Endothelial cell of umbilical vein (primary cell): Measurements from ENCODE around the gene ONECUT2. TPM values are rescaled to one million over a fixed set of nuclear protein-coding genes. Genes with fewer than 3 reads are reported as not detected.

ENCODE experiments used
- BruUV-seq: library from RNA; stranded (reverse); fragments of 400-500 nt; replicated peaks from 2 replicates; lab custom pipeline; 2021; lab: Mats Ljungman, UMichigan
- CTCF ChIA-PET: fragments of 300-600, 350-600 bp; sonication (Branson Sonifier 250); formaldehyde crosslinking; loops from one replicate; lab custom pipeline; 2021; ENCODE audit warnings: antibody characterized with exemption, inconsistent platforms; lab: Charles Lee
- POLR2A ChIA-PET: fragments of 300-600, 350-600 bp; sonication (Branson Sonifier 250); formaldehyde crosslinking; loops from one replicate; lab custom pipeline; 2021; ENCODE audit warnings: antibody characterized with exemption, inconsistent platforms; lab: Charles Lee
- DNase-seq: peaks from one replicate; pipeline ENCODE4 v3.0.0-alpha.2; 2011; ENCODE audit warnings: low read depth, low spot score
- FAIRE-seq: peaks from 2 replicates; lab custom pipeline; 2011; peaks lifted over from hg19 to GRCh38; lab: Jason Lieb, UNC
- H2AFZ ChIP-seq: 2 replicates; pipeline ENCODE4 v1.6.0; 2012; ENCODE audit warnings: low read depth, low read length, control low read depth, inconsistent platforms
- H3K27ac ChIP-seq: 2 replicates; pipeline ENCODE4 v1.5.1; 2011; ENCODE audit warnings: low read depth, mild to moderate bottlenecking, control low read depth, low read length, moderate library complexity; ENCODE audit not compliant: insufficient read depth
- H3K27me3 ChIP-seq, 2 experiments: 2 replicates each; pipeline versions ENCODE4 v1.6.0 to v1.6.1; 2011; ENCODE audit warnings: low read length in 2 of 2, mixed read lengths in 1 of 2; ENCODE audit not compliant: control insufficient read depth in 2 of 2, insufficient read depth in 2 of 2
- H3K36me3 ChIP-seq, 2 experiments: 2 replicates in 1 of 2; 3 replicates in 1 of 2; pipeline ENCODE4 v1.5.1; 2011; ENCODE audit warnings: low read length in 2 of 2, mild to moderate bottlenecking in 1 of 2, moderate library complexity in 1 of 2; ENCODE audit not compliant: control insufficient read depth in 2 of 2, insufficient read depth in 2 of 2; ENCODE audit errors: extremely low read depth in 1 of 2
- H3K4me1 ChIP-seq: 3 replicates; pipeline ENCODE4 v1.5.1; 2011; ENCODE audit warnings: mild to moderate bottlenecking, low read length; ENCODE audit not compliant: control insufficient read depth, insufficient read depth; ENCODE audit errors: extremely low read depth
- H3K4me2 ChIP-seq: 2 replicates; pipeline ENCODE4 v1.6.1; 2011; ENCODE audit warnings: low read length, control low read depth, mixed read lengths; ENCODE audit not compliant: insufficient read depth
- H3K4me3 ChIP-seq, 3 experiments: fragments of 200-600 bp in 1 of 3; sonication (generic), shearing (Covaris generic) in 1 of 3; replicated peaks in 1 of 3; 2 replicates each; pipeline ENCODE4 v1.5.1; 2011 to 2016; ENCODE audit warnings: control low read depth in 3 of 3, low read length in 3 of 3, mild to moderate bottlenecking in 2 of 3, inconsistent platforms in 1 of 3, low read depth in 1 of 3, moderate library complexity in 1 of 3; ENCODE audit not compliant: insufficient read depth in 1 of 3
- H3K79me2 ChIP-seq: 2 replicates; pipeline ENCODE4 v1.6.0; 2012; ENCODE audit warnings: low read length, inconsistent platforms; ENCODE audit not compliant: control insufficient read depth, insufficient read depth
- H3K9ac ChIP-seq: replicated peaks from 2 replicates; pipeline ENCODE3; 2011; ENCODE audit warnings: low read length, control low read depth; ENCODE audit not compliant: insufficient read depth; ENCODE audit errors: extremely low read depth
- H3K9me1 ChIP-seq: replicated peaks from 3 replicates; pipeline ENCODE4 v1.6.0; 2011; ENCODE audit warnings: mild to moderate bottlenecking, low read length; ENCODE audit not compliant: control insufficient read depth, insufficient read depth; ENCODE audit errors: extremely low read depth
- H3K9me3 ChIP-seq: replicated peaks from 2 replicates; pipeline ENCODE4 v1.5.1; 2012; ENCODE audit warnings: low read length, inconsistent platforms; ENCODE audit not compliant: control insufficient read depth, insufficient read depth
- H4K20me1 ChIP-seq: replicated peaks from 2 replicates; pipeline ENCODE3; 2011; ENCODE audit warnings: mild to moderate bottlenecking, low read length; ENCODE audit not compliant: control insufficient read depth, insufficient read depth; ENCODE audit errors: extremely low read depth
- EZH2 ChIP-seq: IDR thresholded peaks from 2 replicates; pipeline ENCODE4 v1.6.1; 2012; ENCODE audit warnings: borderline replicate concordance, low read depth, mild to moderate bottlenecking, moderate library complexity, low read length, inconsistent platforms; ENCODE audit not compliant: severe bottlenecking
- FOS ChIP-seq: IDR thresholded peaks from 2 replicates; pipeline ENCODE4 v1.6.1; 2011; ENCODE audit warnings: mild to moderate bottlenecking, low read length, moderate library complexity, borderline replicate concordance; ENCODE audit not compliant: insufficient read depth
- GATA2 ChIP-seq: IDR thresholded peaks from 2 replicates; pipeline ENCODE4 v1.7.0; 2011; ENCODE audit warnings: low read depth, mild to moderate bottlenecking, moderate library complexity, mixed read lengths, low read length; ENCODE audit not compliant: insufficient read length, insufficient read depth
- JUN ChIP-seq: IDR thresholded peaks from 2 replicates; pipeline ENCODE4 v1.6.1; 2011; ENCODE audit warnings: borderline replicate concordance, low read depth; ENCODE audit not compliant: insufficient read length, insufficient read depth
- MYC ChIP-seq: IDR thresholded peaks from one replicate; pipeline ENCODE4 v1.6.1; 2011; ENCODE audit warnings: mild to moderate bottlenecking, low read depth, low read length
- POLR2A ChIP-seq: IDR thresholded peaks from 2 replicates; pipeline ENCODE4 v1.6.1; 2012; ENCODE audit warnings: low read depth, mild to moderate bottlenecking, control low read depth, low read length
- POLR2AphosphoS5 ChIP-seq: IDR thresholded peaks from 2 replicates; pipeline ENCODE4 v1.6.1; 2012; ENCODE audit warnings: low read depth, mild to moderate bottlenecking, control low read depth, low read length, moderate library complexity; ENCODE audit not compliant: insufficient read depth
- dilution Hi-C: fragments of 300-500 bp; cut with MboI; formaldehyde crosslinking; loops from one replicate; pipeline ENCODE4 v1.15.0; 2019; ENCODE audit warnings: low sequenced_read_pairs; ENCODE audit not compliant: extremely low pct_ligation_motif_present
- intact Hi-C: fragments of 100-400 bp; cut with micrococcal nuclease; formaldehyde crosslinking; loops from one replicate; pipeline ENCODE4 v1.10.0; 2022
- polyA plus RNA-seq, 4 experiments: library from polyadenylated mRNA; depleted of rRNA in 3 of 4; stranded (reverse) in 3 of 4; unstranded in 1 of 4; fragments of >200 nt; gene quantifications; 2 replicates each; pipeline versions ENCODE4 v1.2.1 to v1.2.3, GENCODE V29; 2011 to 2012; ENCODE audit warnings: missing spikeins in 1 of 4
- total RNA-seq: library from RNA; stranded (reverse); gene quantifications from 2 replicates; pipeline ENCODE4 v1.2.3, GENCODE V29; 2021
- TF ChIP-seq, protein P1 (sequence below): IDR thresholded peaks from 2 replicates; pipeline ENCODE4 v1.6.1; 2011; ENCODE audit not compliant: insufficient read depth, insufficient read length
- TF ChIP-seq, protein P2 (sequence below), 2 donors: IDR thresholded peaks; 1 replicate in 1 of 2; 2 replicates in 1 of 2; pipeline ENCODE4 v1.5.1; 2011; ENCODE audit warnings: low read length in 2 of 2, mild to moderate bottlenecking in 2 of 2, moderate library complexity in 2 of 2, control low read depth in 1 of 2, inconsistent platforms in 1 of 2, low read depth in 1 of 2; ENCODE audit not compliant: insufficient read depth in 1 of 2; ENCODE audit errors: extremely low read depth in 1 of 2

The ONECUT2 gene
- total and polyA plus RNA-seq, 2 donors (not counting 3 experiments of a cell fraction or from before 2014, with no cell fraction given), result 0.01 to 0.62 TPM

DNA sequence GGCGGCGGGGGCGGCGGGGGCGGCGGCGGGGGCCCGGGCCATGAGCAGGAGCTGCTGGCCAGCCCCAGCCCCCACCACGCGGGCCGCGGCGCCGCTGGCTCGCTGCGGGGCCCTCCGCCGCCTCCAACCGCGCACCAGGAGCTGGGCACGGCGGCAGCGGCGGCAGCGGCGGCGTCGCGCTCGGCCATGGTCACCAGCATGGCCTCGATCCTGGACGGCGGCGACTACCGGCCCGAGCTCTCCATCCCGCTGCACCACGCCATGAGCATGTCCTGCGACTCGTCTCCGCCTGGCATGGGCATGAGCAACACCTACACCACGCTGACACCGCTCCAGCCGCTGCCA, 644 bp downstream of the ONECUT2 start:
- FAIRE-seq (no peak), DNase-seq (no peak)
- BruUV-seq, result no TSS peak
- H3K27me3 ChIP-seq, result peaks cover 87 to 92% of the 10 kb centered on the region in 2 experiments
- TF ChIP-seq, protein P1, sequence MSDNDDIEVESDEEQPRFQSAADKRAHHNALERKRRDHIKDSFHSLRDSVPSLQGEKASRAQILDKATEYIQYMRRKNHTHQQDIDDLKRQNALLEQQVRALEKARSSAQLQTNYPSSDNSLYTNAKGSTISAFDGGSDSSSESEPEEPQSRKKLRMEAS, result no peak
- TF ChIP-seq POLR2AphosphoS5, result no peak
- TF ChIP-seq FOS, result no peak
- TF ChIP-seq GATA2, result no peak
- no peak for TF ChIP-seq POLR2A
- TF ChIP-seq, protein P2, sequence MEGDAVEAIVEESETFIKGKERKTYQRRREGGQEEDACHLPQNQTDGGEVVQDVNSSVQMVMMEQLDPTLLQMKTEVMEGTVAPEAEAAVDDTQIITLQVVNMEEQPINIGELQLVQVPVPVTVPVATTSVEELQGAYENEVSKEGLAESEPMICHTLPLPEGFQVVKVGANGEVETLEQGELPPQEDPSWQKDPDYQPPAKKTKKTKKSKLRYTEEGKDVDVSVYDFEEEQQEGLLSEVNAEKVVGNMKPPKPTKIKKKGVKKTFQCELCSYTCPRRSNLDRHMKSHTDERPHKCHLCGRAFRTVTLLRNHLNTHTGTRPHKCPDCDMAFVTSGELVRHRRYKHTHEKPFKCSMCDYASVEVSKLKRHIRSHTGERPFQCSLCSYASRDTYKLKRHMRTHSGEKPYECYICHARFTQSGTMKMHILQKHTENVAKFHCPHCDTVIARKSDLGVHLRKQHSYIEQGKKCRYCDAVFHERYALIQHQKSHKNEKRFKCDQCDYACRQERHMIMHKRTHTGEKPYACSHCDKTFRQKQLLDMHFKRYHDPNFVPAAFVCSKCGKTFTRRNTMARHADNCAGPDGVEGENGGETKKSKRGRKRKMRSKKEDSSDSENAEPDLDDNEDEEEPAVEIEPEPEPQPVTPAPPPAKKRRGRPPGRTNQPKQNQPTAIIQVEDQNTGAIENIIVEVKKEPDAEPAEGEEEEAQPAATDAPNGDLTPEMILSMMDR (IDR thresholded peaks at IDR 0.05; ENCODE audit: extremely low read depth in 1 of 2, insufficient read depth in 1 of 2, low read depth in 1 of 2, low read length in 2 of 2), result no peak
- TF ChIP-seq EZH2, result no peak
- TF ChIP-seq JUN, result no peak
- no peak for TF ChIP-seq MYC
- ChIA-PET CTCF (interaction anchor here (1.2 to 1.7 kb wide), 4 partner anchors 10 to 567 kb away, joined by 3 to 11 read pairs (median 3); no protein-coding TSS in a partner anchor), POLR2A (no interaction called here)
- no peaks in the 10 kb centered on the region for H3K36me3 ChIP-seq
- dilution Hi-C loops, result no loop called here
- H4K20me1 ChIP-seq, result no peaks in the 10 kb centered on the region
- H3K4me1 ChIP-seq, result peaks cover 15% of the 10 kb centered on the region
- no peaks in the 10 kb centered on the region for H3K9me1 ChIP-seq
- H3K9me3 ChIP-seq, result no peaks in the 10 kb centered on the region
- intact Hi-C loops, result loop anchor here (1.0 to 5.0 kb wide), 2 partner anchors 84 to 798 kb away; partner anchors contain the start of genes ST8SIA3 and TXNL1
- no peak overlapping the region for H3K4me3 ChIP-seq
- H2AFZ ChIP-seq, result no peak overlapping the region
- H3K27ac ChIP-seq, result no peak overlapping the region
- no peaks in the 10 kb centered on the region for H3K79me2 ChIP-seq
- H3K9ac ChIP-seq, result no peak overlapping the region
- no peak overlapping the region for H3K4me2 ChIP-seq
